RWPE2 (cell line): ENCODE measurements around the gene HPN.
A peak's percentile ranks its signal among the peaks of the same experiment; 100 is the strongest.
"Not testable (repeated sequence)": the region's sequence is repeated elsewhere in the genome, so short reads cannot be mapped to it uniquely, and the experiment has no call there.

Experiments used
- ATAC-seq: fragments of 200-7000 bp; cut with Tn5 transposase; 3 replicates; pipeline ENCODE4 v1.9.1; 2021; ENCODE audit warnings: low read depth
- DNase-seq: peaks from one replicate; pipeline ENCODE4 v3.0.0-alpha.2; 2020; ENCODE audit warnings: low spot score
- H3K27ac ChIP-seq: fragments of 450-650 bp; 2 replicates; pipeline ENCODE4 v1.5.1; 2017; ENCODE audit warnings: mild to moderate bottlenecking; ENCODE audit not compliant: poor library complexity, severe bottlenecking
- H3K27me3 ChIP-seq: fragments of 250-450 bp; sonication (Bioruptor Pico); 2 replicates; pipeline ENCODE4 v1.5.1; 2021; ENCODE audit warnings: mild to moderate bottlenecking, moderate library complexity; ENCODE audit not compliant: insufficient read depth, poor library complexity, severe bottlenecking
- H3K36me3 ChIP-seq: fragments of 250-450 bp; sonication (Bioruptor Pico); 2 replicates; pipeline ENCODE4 v1.5.1; 2020; ENCODE audit warnings: low read depth, mild to moderate bottlenecking, moderate library complexity
- H3K4me1 ChIP-seq: fragments of 250-450 bp; sonication (Bioruptor Pico); 2 replicates; pipeline ENCODE4 v1.5.1; 2021; ENCODE audit warnings: mild to moderate bottlenecking, moderate library complexity; ENCODE audit not compliant: insufficient read depth, poor library complexity, severe bottlenecking
- H3K4me3 ChIP-seq: fragments of 250-450 bp; sonication (Bioruptor Pico); 2 replicates; pipeline ENCODE4 v1.5.1; 2021; ENCODE audit warnings: mild to moderate bottlenecking, moderate library complexity; ENCODE audit not compliant: severe bottlenecking
- H3K9me3 ChIP-seq: fragments of 250-450 bp; sonication (Bioruptor Pico); 2 replicates; pipeline ENCODE4 v1.5.1; 2021; ENCODE audit warnings: mild to moderate bottlenecking, moderate library complexity; ENCODE audit not compliant: severe bottlenecking
- TF ChIP-seq, protein P1 (sequence below): fragments of 450-650 bp; IDR thresholded peaks from one replicate; pipeline ENCODE4 v1.5.1; 2017; ENCODE audit warnings: mild to moderate bottlenecking, moderate library complexity; ENCODE audit not compliant: poor library complexity, severe bottlenecking

Gene HPN

DNA sequence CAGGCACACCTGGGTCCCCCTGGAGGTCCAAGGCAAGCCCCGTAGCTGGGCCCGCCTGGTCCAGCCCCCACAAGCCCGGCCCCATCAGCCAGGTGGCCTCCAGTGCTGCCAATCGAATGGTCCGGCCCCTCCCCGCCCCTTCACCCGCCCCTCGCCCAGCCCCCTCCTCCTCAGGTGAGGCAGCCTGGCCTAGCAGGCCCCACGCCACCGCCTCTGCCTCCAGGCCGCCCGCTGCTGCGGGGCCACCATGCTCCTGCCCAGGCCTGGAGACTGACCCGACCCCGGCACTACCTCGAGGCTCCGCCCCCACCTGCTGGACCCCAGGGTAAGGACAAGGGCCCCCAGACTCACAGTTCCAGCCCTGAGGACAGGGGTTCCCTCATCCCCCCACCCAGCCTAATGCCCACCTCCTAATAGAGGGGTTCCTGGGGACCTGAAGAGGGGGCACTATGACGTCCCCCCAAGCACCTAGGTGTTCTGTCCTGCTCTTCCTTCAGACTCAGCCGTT is at the start of gene HPN:
TSS of gene HPN (plus strand) at position 174 of the 508 bp plus-strand sequence. CDS start 786 bp downstream, outside the sequence.
- Histone ChIP-seq H3K27me3 (no peaks in the 10 kb centered on the region), H3K36me3 (no peaks in the 10 kb centered on the region), H3K4me3 (no peak within 1 kb of the TSS), H3K9me3 (no peaks in the 10 kb centered on the region), H3K4me1 (no peaks in the 10 kb centered on the region), H3K27ac (no peak within 1 kb of the TSS)
- TF ChIP-seq, protein P1, sequence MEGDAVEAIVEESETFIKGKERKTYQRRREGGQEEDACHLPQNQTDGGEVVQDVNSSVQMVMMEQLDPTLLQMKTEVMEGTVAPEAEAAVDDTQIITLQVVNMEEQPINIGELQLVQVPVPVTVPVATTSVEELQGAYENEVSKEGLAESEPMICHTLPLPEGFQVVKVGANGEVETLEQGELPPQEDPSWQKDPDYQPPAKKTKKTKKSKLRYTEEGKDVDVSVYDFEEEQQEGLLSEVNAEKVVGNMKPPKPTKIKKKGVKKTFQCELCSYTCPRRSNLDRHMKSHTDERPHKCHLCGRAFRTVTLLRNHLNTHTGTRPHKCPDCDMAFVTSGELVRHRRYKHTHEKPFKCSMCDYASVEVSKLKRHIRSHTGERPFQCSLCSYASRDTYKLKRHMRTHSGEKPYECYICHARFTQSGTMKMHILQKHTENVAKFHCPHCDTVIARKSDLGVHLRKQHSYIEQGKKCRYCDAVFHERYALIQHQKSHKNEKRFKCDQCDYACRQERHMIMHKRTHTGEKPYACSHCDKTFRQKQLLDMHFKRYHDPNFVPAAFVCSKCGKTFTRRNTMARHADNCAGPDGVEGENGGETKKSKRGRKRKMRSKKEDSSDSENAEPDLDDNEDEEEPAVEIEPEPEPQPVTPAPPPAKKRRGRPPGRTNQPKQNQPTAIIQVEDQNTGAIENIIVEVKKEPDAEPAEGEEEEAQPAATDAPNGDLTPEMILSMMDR, result no peak
- ATAC-seq, result no peak
- peak; percentile 47 for DNase-seq

DNA sequence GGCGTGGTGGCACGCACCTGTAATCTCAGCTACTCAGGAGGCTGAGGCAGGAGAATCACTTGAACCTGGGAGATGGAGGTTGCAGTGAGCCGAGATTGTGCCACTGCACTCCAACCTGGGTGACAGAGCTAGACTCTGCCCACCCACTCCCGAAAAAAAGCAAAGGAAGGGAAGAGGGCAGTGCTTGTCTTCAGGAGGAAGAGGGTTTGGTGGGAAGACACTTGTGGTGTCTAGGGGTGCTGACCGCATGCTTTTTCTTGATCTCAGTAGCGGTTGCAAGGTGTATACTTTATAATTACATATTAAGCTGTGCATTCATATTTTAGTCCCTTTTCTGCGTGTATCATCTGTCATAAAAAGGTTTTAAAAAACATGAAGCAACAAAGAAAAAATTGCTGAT is 48.9 kb upstream of the HPN start:
- H3K4me3 ChIP-seq, H3K36me3 ChIP-seq, ATAC-seq, H3K27me3 ChIP-seq, H3K27ac ChIP-seq, DNase-seq, H3K9me3 ChIP-seq, H3K4me1 ChIP-seq: not testable (repeated sequence)

DNA sequence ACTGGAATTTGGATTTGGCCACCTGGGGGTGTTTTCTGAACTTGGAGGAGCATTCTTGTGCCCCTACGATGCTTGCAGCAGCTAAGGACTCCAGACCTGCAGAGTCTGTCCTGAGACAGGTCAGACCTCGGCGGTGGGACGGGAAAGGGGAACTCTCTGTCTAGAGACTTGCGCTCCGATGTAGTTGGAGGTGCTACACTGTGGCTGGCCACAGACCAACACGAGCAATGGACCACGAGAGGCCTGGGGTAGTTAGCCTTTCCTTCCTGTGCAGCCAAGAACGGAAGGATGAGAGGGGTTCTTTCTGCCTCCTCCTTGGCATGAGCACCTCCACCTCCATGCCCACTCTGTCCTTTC is 47.3 kb upstream of the HPN start:
- Histone ChIP-seq H3K4me3 (no peak overlapping the region), H3K27ac (no peak overlapping the region), H3K27me3 (no peaks in the 10 kb centered on the region), H3K4me1 (no peaks in the 10 kb centered on the region), H3K36me3 (no peaks in the 10 kb centered on the region), H3K9me3 (no peaks in the 10 kb centered on the region)
- ATAC-seq (no peak), DNase-seq (no peak)
- TF ChIP-seq, protein P1, result no peak

DNA sequence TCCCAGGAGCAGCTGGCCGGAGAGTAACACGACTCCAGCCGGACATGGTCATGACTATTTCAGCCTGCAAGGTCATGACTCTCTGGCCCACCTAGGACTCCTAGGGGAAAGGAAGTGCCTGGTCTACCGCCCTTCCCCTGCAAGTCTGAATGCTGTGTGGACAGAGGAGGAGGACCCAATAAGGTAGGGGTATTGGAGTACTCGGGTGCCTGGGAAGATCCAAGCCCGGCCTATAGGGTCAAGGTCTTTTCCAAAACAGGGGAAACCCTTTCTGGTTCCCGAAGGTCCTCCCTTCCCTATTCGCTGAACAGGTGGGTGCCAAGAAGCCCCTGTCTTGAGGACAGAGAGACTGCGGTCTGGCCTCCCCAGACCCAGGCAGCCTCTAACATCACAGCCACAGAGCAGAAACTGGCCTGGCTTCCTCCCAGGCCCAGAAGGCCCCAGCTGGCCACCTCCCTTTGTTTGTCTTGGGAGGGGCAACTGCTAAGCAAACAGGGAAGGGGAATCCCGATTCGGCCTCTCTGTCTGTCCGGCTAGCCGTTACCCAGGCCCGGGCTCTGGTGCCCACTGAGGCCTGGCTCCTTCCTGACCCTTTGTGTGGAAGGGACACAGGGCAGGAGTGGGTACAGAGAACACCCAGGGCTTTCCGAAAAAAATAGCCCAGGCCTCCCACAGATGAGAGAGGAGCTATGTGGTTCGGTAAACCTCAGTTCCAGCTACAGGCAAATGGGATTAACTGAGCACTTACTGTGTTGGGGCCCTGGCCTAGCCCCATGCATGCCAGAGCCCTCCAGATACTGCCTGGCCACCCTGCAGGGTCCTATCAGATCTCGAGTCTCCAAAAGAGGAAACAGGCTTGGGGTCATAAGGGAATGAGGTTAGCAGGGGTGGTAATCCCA is 46.6 kb upstream of the HPN start:
- DNase-seq (no peak), ATAC-seq (no peak)
- Histone ChIP-seq H3K27ac (no peak overlapping the region), H3K4me3 (no peak overlapping the region), H3K36me3 (no peaks in the 10 kb centered on the region), H3K9me3 (no peaks in the 10 kb centered on the region), H3K27me3 (no peaks in the 10 kb centered on the region), H3K4me1 (no peaks in the 10 kb centered on the region)
- TF ChIP-seq, protein P1, result no peak

DNA sequence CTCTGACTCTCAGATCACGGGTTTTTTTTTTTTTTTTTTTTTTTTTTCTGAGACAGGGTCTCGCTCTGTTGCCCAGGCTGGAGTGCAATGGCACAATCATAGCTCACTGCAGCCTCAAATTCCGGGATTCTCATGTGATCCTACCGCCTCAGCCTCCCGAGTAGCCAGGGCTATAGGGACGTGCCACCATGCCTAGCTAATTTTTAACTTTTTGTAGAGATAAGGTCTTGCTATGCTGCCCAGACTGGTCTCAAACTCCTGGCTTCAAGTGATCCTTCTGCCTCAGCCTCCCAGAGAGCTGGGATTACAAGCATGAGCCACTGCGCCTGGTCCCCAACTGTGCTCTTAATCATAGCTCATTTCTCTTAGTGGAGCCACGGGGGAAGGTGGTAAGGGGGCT is 46.0 kb upstream of the HPN start:
- DNase-seq (no peak), ATAC-seq (no peak)
- Histone ChIP-seq H3K4me3 (no peak overlapping the region), H3K27ac (no peak overlapping the region), H3K9me3 (no peaks in the 10 kb centered on the region), H3K36me3 (no peaks in the 10 kb centered on the region), H3K27me3 (no peaks in the 10 kb centered on the region), H3K4me1 (no peaks in the 10 kb centered on the region)
- TF ChIP-seq, protein P1, result no peak
